OCI-LY1 (cell line): ENCODE data around the gene TAB2.

Source experiments
- CTCF ChIP-seq: fragments of 200-600 bp; sonication (generic), shearing (Covaris generic); IDR thresholded peaks from 2 replicates; pipeline ENCODE4 v1.5.1; 2017; ENCODE audit warnings: mild to moderate bottlenecking, antibody characterized with exemption, low read length, moderate library complexity, mixed read lengths
- EZH2 ChIP-seq: fragments of 200-600 bp; sonication (generic), shearing (Covaris generic); IDR thresholded peaks from 2 replicates; pipeline ENCODE4 v1.8.0; 2017; ENCODE audit warnings: borderline replicate concordance, mixed run types, mild to moderate bottlenecking, antibody characterized with exemption, low read length, moderate library complexity, mixed read lengths

- TF ChIP-seq CTCF (no peak), EZH2 (no peak)
Measured at GRCh38 chr6:149337320-149337719, 19.8 kb downstream of the TAB2 start.
